Hepatocyte (in vitro differentiated cells): ENCODE results near the gene CLMP. TPM values are rescaled to one million over a fixed set of nuclear protein-coding genes. Genes with fewer than 3 reads are reported as not detected.

Source experiments
- DNase-seq: peaks from one replicate; pipeline ENCODE4 v3.0.0-alpha.2; 2016; ENCODE audit warnings: low spot score
- H2AFZ ChIP-seq: fragments of 200-600 bp; sonication (generic); 2 replicates; pipeline ENCODE4 v1.6.0; 2016; ENCODE audit warnings: antibody characterized with exemption, mild to moderate bottlenecking
- H3K27ac ChIP-seq: fragments of 200-600 bp; sonication (generic); 2 replicates; pipeline ENCODE4 v1.5.1; 2016; ENCODE audit warnings: mild to moderate bottlenecking
- H3K27me3 ChIP-seq: fragments of 200-600 bp; sonication (generic); 2 replicates; pipeline ENCODE4 v1.6.1; 2016
- H3K36me3 ChIP-seq: fragments of 200-600 bp; sonication (generic); replicated peaks from 2 replicates; pipeline ENCODE4 v1.5.1; 2016; ENCODE audit warnings: low read depth; ENCODE audit not compliant: insufficient read depth
- H3K4me1 ChIP-seq: fragments of 200-600 bp; sonication (generic); 2 replicates; pipeline ENCODE4 v1.5.1; 2016; ENCODE audit warnings: mild to moderate bottlenecking, moderate library complexity; ENCODE audit not compliant: insufficient read depth
- H3K4me2 ChIP-seq: fragments of 200-600 bp; sonication (generic); 2 replicates; pipeline ENCODE4 v1.6.0; 2016
- H3K4me3 ChIP-seq: fragments of 200-600 bp; sonication (generic); 2 replicates; pipeline ENCODE4 v1.5.1; 2016; ENCODE audit warnings: mild to moderate bottlenecking
- H3K79me2 ChIP-seq: fragments of 200-600 bp; sonication (generic); 2 replicates; pipeline ENCODE4 v1.6.0; 2017; ENCODE audit warnings: mild to moderate bottlenecking
- H3K9me2 ChIP-seq: fragments of 200-600 bp; sonication (generic); replicated peaks from 2 replicates; pipeline ENCODE4 v1.6.0; 2017; ENCODE audit warnings: mild to moderate bottlenecking; ENCODE audit not compliant: insufficient read depth
- H3K9me3 ChIP-seq: fragments of 200-600 bp; sonication (generic); 2 replicates; pipeline ENCODE4 v1.5.1; 2016; ENCODE audit warnings: low read depth, mild to moderate bottlenecking
- H4K20me1 ChIP-seq: fragments of 200-600 bp; sonication (generic); 2 replicates; pipeline ENCODE4 v1.6.0; 2016; ENCODE audit warnings: mild to moderate bottlenecking; ENCODE audit not compliant: insufficient read depth, poor library complexity, severe bottlenecking
- EZH2 ChIP-seq: fragments of 200-600 bp; sonication (generic); IDR thresholded peaks from 2 replicates; pipeline ENCODE4 v1.6.1; 2016; ENCODE audit warnings: antibody characterized with exemption, mild to moderate bottlenecking, borderline replicate concordance
- EZH2phosphoT487 ChIP-seq: fragments of 200-600 bp; sonication (generic); IDR thresholded peaks from one replicate; pipeline ENCODE4 v1.6.1; 2018; ENCODE audit warnings: antibody characterized with exemption, mild to moderate bottlenecking, low read depth, moderate library complexity; ENCODE audit not compliant: unreplicated experiment, severe bottlenecking
- WGBS: methylation state at CpG from one replicate; pipeline ENCODE4 v1.1.6; 2016; ENCODE audit warnings: low lambda C conversion rate; ENCODE audit errors: missing lambda C conversion rate; 5-methylcytosine and 5-hydroxymethylcytosine counted together
- polyA plus RNA-seq: library from polyadenylated mRNA; unstranded; fragments of >200 nt; fragmentation: Nextera tagmentation; extraction: Ambion mirVana; gene quantifications from 2 replicates; pipeline ENCODE4 v1.2.1, GENCODE V29; 2016
- total RNA-seq: library from RNA; depleted of rRNA; stranded (reverse); fragments of >200 nt; gene quantifications from 2 replicates; pipeline ENCODE4 v1.2.3, GENCODE V29; 2014
- TF ChIP-seq, protein P1 (sequence below): fragments of 200-600 bp; sonication (generic); IDR thresholded peaks from 2 replicates; pipeline ENCODE4 v1.5.1; 2016; ENCODE audit warnings: antibody characterized with exemption, mild to moderate bottlenecking; ENCODE audit not compliant: poor library complexity

Gene CLMP
- total and polyA plus RNA-seq, 2 experiments from 2014 or later, result 23.3 to 59.4 TPM

DNA sequence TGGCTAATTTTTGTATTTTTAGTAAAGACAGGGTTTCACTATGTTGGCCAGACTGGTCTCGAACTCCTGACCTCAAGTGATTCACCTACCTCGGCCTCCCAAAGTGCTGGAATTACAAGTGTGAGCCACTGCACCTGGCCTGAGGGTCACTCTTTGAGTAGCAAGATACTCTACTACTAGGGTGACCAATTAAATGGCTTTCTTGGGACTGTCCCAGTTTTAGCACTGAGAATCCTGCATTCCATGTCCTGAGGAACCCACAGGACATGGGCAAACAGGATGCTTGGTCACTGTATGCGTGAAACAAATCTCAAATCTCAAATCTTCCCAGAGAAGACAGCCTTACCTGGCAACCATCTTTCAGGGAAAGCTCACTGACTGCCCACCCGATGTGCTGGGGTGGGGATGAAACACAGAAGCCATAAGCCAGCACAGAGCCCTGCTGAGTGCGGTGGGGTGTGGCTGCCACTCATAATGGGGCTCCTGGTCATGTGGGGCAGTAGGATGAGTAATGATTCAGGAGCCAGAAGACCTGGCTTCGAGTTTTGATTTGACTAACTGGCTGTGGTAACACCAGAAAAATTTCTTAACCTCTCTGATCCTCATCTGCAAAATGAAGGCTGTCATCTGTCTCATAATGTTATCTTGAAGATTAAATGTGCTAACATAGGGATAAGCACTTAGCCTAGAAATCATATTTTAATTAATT, 11.5 kb downstream of the CLMP start:
- H3K4me3 ChIP-seq, result no peak overlapping the region
- peaks cover 23% of the 10 kb centered on the region for H3K4me1 ChIP-seq
- TF ChIP-seq EZH2phosphoT487 (no peak), EZH2 (no peak)
- TF ChIP-seq, protein P1, sequence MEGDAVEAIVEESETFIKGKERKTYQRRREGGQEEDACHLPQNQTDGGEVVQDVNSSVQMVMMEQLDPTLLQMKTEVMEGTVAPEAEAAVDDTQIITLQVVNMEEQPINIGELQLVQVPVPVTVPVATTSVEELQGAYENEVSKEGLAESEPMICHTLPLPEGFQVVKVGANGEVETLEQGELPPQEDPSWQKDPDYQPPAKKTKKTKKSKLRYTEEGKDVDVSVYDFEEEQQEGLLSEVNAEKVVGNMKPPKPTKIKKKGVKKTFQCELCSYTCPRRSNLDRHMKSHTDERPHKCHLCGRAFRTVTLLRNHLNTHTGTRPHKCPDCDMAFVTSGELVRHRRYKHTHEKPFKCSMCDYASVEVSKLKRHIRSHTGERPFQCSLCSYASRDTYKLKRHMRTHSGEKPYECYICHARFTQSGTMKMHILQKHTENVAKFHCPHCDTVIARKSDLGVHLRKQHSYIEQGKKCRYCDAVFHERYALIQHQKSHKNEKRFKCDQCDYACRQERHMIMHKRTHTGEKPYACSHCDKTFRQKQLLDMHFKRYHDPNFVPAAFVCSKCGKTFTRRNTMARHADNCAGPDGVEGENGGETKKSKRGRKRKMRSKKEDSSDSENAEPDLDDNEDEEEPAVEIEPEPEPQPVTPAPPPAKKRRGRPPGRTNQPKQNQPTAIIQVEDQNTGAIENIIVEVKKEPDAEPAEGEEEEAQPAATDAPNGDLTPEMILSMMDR, result no peak
- H4K20me1 ChIP-seq, result no peaks in the 10 kb centered on the region
- WGBS, result 86% methylated on average over 6 of the region's 6 CpGs
- no peaks in the 10 kb centered on the region for H3K9me3 ChIP-seq
- peaks cover 68% of the 10 kb centered on the region for H3K79me2 ChIP-seq
- no peak overlapping the region for H3K4me2 ChIP-seq
- no peak overlapping the region for H2AFZ ChIP-seq
- no peaks in the 10 kb centered on the region for H3K9me2 ChIP-seq
- no peaks in the 10 kb centered on the region for H3K27me3 ChIP-seq
- no peak for DNase-seq
- H3K36me3 ChIP-seq, result no peaks in the 10 kb centered on the region
- no peak overlapping the region for H3K27ac ChIP-seq

DNA sequence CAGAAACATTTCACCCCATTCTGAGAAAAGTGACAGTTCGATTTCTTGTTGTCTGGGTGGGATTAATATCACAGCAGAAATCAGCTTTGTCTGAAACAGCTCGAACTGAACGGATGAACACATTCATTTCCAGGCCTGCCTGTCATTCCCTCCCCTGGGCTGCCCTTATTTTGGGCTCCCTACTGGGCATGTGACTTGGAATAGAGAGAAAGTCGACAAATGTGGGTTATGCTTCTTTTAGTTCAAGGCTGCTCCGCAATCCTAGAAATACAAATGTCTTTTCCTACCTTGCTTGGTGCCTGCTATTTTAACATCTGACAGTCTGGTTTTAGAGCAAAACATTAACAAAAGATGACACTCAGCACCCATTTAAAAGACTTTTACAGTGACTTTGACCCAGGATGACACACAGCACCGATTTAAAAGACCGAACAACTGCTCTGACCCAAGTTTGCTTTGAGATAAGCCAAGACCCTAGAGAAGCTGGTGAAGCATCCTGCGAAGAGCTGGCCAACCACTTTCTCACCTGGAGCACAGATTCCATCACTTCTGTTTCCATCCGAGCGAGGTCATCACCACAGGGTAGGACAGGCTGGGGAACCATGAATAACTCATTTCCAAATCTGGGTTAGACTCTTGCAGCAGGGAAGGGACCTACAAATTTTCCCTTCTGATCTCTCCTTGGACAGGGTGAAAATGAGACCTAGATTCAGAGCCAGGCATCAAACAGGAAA, 13.1 kb downstream of the CLMP start:
- Histone ChIP-seq H3K36me3 (no peaks in the 10 kb centered on the region), H3K27me3 (no peaks in the 10 kb centered on the region), H3K27ac (no peak overlapping the region), H3K4me1 (peaks cover 14% of the 10 kb centered on the region), H3K4me3 (no peak overlapping the region), H3K9me2 (no peaks in the 10 kb centered on the region), H3K9me3 (no peaks in the 10 kb centered on the region), H2AFZ (no peak overlapping the region), H4K20me1 (no peaks in the 10 kb centered on the region), H3K79me2 (peaks cover 61% of the 10 kb centered on the region), H3K4me2 (no peak overlapping the region)
- 88% methylated on average over 10 of the region's 10 CpGs for WGBS
- TF ChIP-seq, protein P1, result no peak
- no peak for TF ChIP-seq EZH2
- no peak for TF ChIP-seq EZH2phosphoT487
- no peak for DNase-seq

DNA sequence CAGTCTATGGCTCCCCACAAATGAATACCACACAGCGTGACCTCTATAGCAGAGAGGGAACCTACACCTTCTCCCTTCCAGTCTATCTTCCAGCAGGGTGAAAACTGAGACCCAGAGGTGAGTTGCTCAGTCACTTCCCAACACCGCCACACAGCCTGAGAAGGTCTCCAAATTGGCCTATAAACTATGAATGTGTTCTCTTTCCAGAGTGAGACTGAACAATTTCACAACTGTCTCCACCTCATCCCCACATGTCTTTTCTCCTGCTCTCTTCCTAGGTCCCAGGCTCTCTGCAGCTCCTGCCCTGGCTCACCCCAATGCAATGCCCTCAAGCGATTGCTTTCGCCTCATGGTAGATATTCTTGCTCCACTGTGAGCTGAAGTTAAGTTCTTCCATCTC, 14.0 kb downstream of the CLMP start:
- no peak overlapping the region for H2AFZ ChIP-seq
- H3K4me1 ChIP-seq, result peaks cover 14% of the 10 kb centered on the region
- no peaks in the 10 kb centered on the region for H3K27me3 ChIP-seq
- DNase-seq, result no peak
- TF ChIP-seq EZH2, result no peak
- no peak for TF ChIP-seq EZH2phosphoT487
- TF ChIP-seq, protein P1, result no peak
- no peaks in the 10 kb centered on the region for H3K36me3 ChIP-seq
- no peaks in the 10 kb centered on the region for H4K20me1 ChIP-seq
- no peak overlapping the region for H3K4me2 ChIP-seq
- peaks cover 52% of the 10 kb centered on the region for H3K79me2 ChIP-seq
- no peak overlapping the region for H3K27ac ChIP-seq
- no peak overlapping the region for H3K4me3 ChIP-seq
- WGBS, result 96% methylated on average over 4 of the region's 4 CpGs
- H3K9me2 ChIP-seq, result no peaks in the 10 kb centered on the region
- H3K9me3 ChIP-seq, result no peaks in the 10 kb centered on the region
